ENCODE measurements around the gene MTMR2. TPM values are rescaled to one million over a fixed set of nuclear protein-coding genes. Genes with fewer than 3 reads are reported as not detected.
"Not testable (repeated sequence)": the region's sequence is repeated elsewhere in the genome, so short reads cannot be mapped to it uniquely, and the experiment has no call there.

The MTMR2 gene
- total RNA-seq, 2 donors from 2014 or later: 47.9 to 51.3 TPM

- Mint-ChIP-seq H3K4me3 (no peak overlapping the region), H3K36me3 (peaks cover 10% of the 10 kb centered on the region), H3K27ac (no peak overlapping the region), H3K9me3 (no peaks in the 10 kb centered on the region), H3K27me3 (no peaks in the 10 kb centered on the region), H3K4me1 (ENCODE audit: low read depth in 2 of 2) (no peaks in the 10 kb centered on the region)
- DNase-seq (ENCODE audit: low spot score): no peak
- ATAC-seq: no peak
Measured at GRCh38 chr11:95853138-95853537, 70.8 kb downstream of the MTMR2 start.

- peaks cover 6% of the 10 kb centered on the region for H3K36me3 Mint-ChIP-seq
- ATAC-seq (no peak), DNase-seq (ENCODE audit: low spot score) (no peak)
- H3K4me3 Mint-ChIP-seq: no peak overlapping the region
- no peaks in the 10 kb centered on the region for H3K27me3 Mint-ChIP-seq
- H3K27ac Mint-ChIP-seq: no peak overlapping the region
- H3K9me3 Mint-ChIP-seq: no peaks in the 10 kb centered on the region
- H3K4me1 Mint-ChIP-seq (ENCODE audit: low read depth in 2 of 2): no peaks in the 10 kb centered on the region
Measured at GRCh38 chr11:95850137-95850536, 73.8 kb downstream of the MTMR2 start.

- Mint-ChIP-seq H3K27ac (no peak overlapping the region), H3K36me3 (peaks cover 6% of the 10 kb centered on the region), H3K9me3 (no peaks in the 10 kb centered on the region), H3K4me1 (ENCODE audit: low read depth in 2 of 2) (no peaks in the 10 kb centered on the region), H3K4me3 (no peak overlapping the region), H3K27me3 (no peaks in the 10 kb centered on the region)
- DNase-seq (ENCODE audit: low spot score) (no peak), ATAC-seq (no peak)
Measured at GRCh38 chr11:95849087-95849825, 74.7 kb downstream of the MTMR2 start.

DNA sequence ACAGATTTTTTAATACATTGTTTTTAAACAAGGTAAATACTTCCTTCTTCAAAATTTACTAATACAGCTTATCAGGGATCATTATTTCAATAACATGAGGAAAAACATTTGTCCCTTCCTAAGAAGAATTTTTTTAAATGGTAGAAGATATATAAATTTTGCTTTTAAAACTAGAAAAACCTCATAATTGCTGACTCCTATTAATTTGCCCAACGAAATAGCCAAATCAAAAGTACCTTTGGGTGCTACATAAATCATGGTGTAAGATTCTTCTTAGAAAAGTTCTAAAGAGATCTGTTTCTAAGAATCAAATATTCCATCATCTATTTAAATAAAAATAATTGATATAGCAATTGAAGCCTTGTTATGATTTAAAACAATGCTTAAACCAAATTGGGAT, 78.7 kb downstream of the MTMR2 start:
- no peak for DNase-seq (ENCODE audit: low spot score)
- ATAC-seq: no peak
- no peaks in the 10 kb centered on the region for H3K9me3 Mint-ChIP-seq
- no peaks in the 10 kb centered on the region for H3K27me3 Mint-ChIP-seq
- peaks cover 6% of the 10 kb centered on the region for H3K36me3 Mint-ChIP-seq
- H3K4me1 Mint-ChIP-seq (ENCODE audit: low read depth in 2 of 2): no peaks in the 10 kb centered on the region
- no peak overlapping the region for H3K27ac Mint-ChIP-seq
- no peak overlapping the region for H3K4me3 Mint-ChIP-seq

DNA sequence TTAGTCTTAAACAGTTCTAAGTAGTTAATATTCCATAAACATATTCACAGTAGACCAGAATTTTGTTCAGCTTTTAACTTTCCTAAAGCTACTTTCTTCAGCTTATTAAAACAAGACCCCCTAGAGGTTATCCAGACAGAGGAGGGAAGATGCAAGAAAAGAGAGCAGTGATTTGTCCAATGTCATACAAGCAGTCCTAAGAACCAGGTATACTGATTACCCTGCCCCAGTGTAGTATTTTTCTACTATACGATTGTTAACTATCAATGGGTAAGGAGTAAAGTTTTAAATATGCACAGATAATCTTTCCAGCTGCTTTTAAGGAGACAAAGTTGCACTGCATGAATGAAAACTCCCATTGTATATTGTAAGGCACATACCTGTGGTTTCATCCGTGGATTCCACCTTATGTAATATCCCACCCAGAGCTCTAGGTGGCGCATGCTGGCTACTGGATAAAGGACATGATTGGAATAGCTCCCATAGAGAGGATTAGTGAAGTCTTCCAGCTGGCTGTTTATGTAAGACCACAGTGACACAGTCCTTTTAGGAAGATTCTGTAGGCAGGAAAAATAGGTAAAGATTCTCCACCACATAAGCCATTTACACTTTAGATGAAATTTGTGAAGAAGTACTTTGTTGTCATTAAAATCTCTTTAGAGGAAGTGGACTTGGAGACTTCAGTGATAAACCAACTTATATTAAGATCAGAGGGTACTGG, 88.0 kb downstream of the MTMR2 start:
- H3K36me3 Mint-ChIP-seq: peaks cover 14% of the 10 kb centered on the region
- H3K4me3 Mint-ChIP-seq: no peak overlapping the region
- no peaks in the 10 kb centered on the region for H3K9me3 Mint-ChIP-seq
- no peaks in the 10 kb centered on the region for H3K27me3 Mint-ChIP-seq
- no peak overlapping the region for H3K27ac Mint-ChIP-seq
- peak; percentile 68 for DNase-seq (ENCODE audit: low spot score)
- peak; percentile 75 to 77 for ATAC-seq
- no peaks in the 10 kb centered on the region for H3K4me1 Mint-ChIP-seq (ENCODE audit: low read depth in 2 of 2)

GRCh38 chr11:95835351-95835750, 88.6 kb downstream of the MTMR2 start:
- H3K27ac Mint-ChIP-seq: no peak overlapping the region
- no peaks in the 10 kb centered on the region for H3K9me3 Mint-ChIP-seq
- no peak for DNase-seq (ENCODE audit: low spot score)
- H3K27me3 Mint-ChIP-seq: no peaks in the 10 kb centered on the region
- peaks cover 20% of the 10 kb centered on the region for H3K36me3 Mint-ChIP-seq
- H3K4me3 Mint-ChIP-seq: no peak overlapping the region
- no peaks in the 10 kb centered on the region for H3K4me1 Mint-ChIP-seq (ENCODE audit: low read depth in 2 of 2)
- no peak for ATAC-seq

DNA sequence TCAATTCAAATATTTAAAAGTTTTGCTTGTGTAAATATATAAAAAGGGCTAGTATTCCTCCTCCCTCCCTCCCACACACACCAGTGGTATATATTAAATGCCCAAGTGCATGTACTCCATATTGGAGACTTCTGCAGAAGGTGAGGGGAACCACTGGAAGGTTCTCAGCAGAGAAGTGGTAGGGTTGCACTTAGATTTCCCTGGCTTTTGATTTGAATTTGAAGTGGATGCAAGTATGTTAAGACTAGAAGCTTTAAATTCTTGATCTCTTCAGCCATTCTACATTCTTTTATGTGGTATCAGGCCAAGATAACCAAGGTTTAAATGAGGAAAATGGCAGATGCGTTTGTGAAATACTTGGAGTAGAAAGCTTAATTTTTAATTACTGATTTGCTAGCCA, 90.5 kb downstream of the MTMR2 start:
- Mint-ChIP-seq H3K4me1 (ENCODE audit: low read depth in 2 of 2) (no peaks in the 10 kb centered on the region), H3K4me3 (no peak overlapping the region), H3K27ac (no peak overlapping the region), H3K9me3 (no peaks in the 10 kb centered on the region), H3K36me3 (peaks cover 28% of the 10 kb centered on the region), H3K27me3 (no peaks in the 10 kb centered on the region)
- no peak for DNase-seq (ENCODE audit: low spot score)
- no peak for ATAC-seq

DNA sequence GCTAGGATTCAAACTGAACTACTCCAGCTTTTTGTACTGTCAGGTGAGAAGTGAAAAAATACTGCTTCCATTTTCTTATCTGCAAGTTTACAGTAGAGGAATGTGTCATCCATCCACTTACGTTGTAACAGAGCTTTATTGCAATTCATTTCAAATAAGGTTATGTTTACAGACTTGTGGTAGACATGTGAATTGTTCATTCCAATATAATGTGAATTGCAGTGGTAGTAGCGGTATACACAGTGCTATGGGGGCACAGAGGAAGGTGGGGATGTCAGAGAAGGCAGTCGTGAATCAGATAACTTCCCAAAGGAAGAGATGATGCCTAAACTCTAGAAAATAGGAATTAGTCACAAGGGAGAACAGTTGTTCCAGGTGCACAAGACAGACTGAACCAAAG, 91.1 kb downstream of the MTMR2 start:
- Mint-ChIP-seq H3K36me3 (peaks cover 28% of the 10 kb centered on the region), H3K4me3 (no peak overlapping the region), H3K9me3 (no peaks in the 10 kb centered on the region), H3K27me3 (no peaks in the 10 kb centered on the region), H3K4me1 (ENCODE audit: low read depth in 2 of 2) (no peaks in the 10 kb centered on the region), H3K27ac (no peak overlapping the region)
- ATAC-seq: no peak
- DNase-seq (ENCODE audit: low spot score): no peak

DNA sequence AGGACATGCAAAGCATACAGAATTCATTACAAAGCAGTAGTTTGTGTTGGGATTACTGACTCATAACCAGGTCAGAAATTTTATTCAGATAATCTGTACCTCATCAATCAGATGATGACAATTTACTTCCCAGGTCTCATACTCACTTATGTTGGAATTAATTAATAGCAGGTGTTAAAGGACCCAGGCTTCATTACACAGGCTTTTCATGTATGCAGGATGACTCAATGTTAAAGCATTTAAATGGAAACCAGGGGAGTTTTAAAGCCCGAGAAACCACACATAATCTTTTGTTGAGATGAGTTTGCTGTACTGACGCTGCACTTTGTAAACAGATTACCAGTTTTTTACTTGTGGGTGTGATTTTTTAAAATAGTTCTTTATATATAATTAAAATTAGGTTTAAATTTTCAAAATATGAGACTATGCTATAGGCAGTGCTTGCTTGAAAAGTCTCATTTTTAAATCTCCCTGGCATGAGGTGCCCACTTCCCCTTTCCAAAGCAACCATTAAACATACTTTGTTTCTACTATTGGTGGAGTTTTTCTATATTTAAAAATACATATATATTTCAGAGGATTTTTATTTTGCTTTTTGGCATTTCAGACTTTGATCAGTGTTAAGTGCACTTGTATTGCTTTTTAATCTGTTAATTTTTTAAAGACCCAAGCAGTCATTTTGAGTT, 92.6 kb downstream of the MTMR2 start:
- no peak for DNase-seq (ENCODE audit: low spot score)
- Mint-ChIP-seq H3K36me3 (peaks cover 26% of the 10 kb centered on the region), H3K27me3 (no peaks in the 10 kb centered on the region), H3K9me3 (no peaks in the 10 kb centered on the region), H3K4me3 (no peak overlapping the region), H3K27ac (peak overlapping the region in 1 of 2 donors; percentile 12), H3K4me1 (ENCODE audit: low read depth in 2 of 2) (no peaks in the 10 kb centered on the region)
- ATAC-seq: no peak

DNA sequence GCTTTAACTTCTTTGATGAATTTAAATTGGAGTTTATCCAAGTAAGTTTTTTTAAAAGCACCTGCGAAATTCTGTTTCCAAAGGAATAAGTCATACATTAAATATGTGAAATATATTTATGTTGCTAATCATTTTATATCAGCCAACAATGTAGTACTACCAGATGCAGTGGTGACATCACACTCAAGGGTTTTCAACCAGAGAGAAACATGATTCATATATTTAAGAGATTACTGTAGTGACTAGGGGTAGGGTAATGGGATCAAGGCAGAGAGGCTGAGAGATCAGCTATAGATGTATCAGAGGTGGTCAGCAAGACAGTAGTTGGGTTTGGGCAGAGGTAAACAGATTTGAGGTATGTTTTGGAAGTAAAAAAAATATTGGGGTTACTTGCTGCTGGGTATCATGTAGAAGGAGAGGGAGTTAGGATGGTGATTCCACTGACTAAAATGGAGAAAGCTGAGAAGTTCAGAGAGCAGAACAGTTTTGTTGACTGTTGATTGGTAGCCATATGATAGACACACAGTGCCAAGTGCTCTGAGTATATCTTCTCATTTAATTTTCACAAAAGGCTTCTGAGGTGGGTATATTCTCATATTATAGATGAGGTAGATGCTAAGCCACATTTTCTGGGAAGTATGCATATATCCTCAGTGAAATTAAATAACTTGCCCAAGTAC, 94.2 kb downstream of the MTMR2 start:
- no peak overlapping the region for H3K4me3 Mint-ChIP-seq
- H3K27ac Mint-ChIP-seq: no peak overlapping the region
- ATAC-seq (no peak), DNase-seq (ENCODE audit: low spot score) (no peak)
- H3K27me3 Mint-ChIP-seq: no peaks in the 10 kb centered on the region
- peaks cover 28% of the 10 kb centered on the region for H3K36me3 Mint-ChIP-seq
- no peaks in the 10 kb centered on the region for H3K4me1 Mint-ChIP-seq (ENCODE audit: low read depth in 2 of 2)
- no peaks in the 10 kb centered on the region for H3K9me3 Mint-ChIP-seq

DNA sequence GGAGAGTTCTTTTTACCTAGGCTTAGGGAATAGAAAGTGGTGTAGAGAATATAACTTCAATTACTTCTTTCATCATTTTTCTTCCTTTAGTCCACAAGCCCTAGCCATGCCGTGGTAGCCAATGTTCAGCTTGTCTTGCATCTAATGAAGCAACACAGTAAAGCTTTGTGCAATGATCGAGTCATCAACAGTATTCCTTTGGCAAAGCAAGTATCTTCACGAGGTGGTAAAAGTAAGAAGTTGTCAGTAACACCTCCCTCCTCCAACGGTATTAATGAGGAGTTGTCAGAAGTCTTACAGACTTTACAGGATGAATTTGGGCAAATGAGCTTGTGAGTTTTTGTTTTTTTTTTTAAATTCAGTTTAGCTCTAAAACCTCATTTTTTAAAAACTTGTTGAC, 96.2 kb downstream of the MTMR2 start:
- Mint-ChIP-seq H3K27me3 (no peaks in the 10 kb centered on the region), H3K9me3 (no peaks in the 10 kb centered on the region), H3K27ac (no peak overlapping the region), H3K36me3 (peaks cover 30% of the 10 kb centered on the region), H3K4me3 (no peak overlapping the region), H3K4me1 (ENCODE audit: low read depth in 2 of 2) (no peaks in the 10 kb centered on the region)
- no peak for DNase-seq (ENCODE audit: low spot score)
- no peak for ATAC-seq

DNA sequence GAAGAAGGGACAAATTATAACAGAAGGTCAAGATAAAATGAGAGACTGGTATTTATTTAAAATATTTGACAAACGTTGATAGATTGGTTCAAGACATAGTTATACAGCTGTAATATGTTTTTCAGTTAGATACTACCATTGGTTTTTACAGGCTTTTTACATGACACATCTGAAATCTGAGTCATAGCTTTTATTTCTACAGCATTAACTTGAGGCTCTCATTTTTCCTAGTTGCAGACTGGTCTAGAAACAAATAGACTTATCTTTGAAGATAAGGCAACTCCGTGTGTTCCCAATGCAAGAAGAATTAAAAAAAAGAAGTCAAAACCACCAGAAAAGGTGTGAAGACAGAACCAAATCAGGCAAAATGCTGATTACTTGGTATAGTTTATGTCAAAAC, 102.3 kb downstream of the MTMR2 start:
- Mint-ChIP-seq H3K36me3 (peaks cover 27% of the 10 kb centered on the region), H3K27ac (no peak overlapping the region)
- DNase-seq (ENCODE audit: low spot score): no peak

DNA sequence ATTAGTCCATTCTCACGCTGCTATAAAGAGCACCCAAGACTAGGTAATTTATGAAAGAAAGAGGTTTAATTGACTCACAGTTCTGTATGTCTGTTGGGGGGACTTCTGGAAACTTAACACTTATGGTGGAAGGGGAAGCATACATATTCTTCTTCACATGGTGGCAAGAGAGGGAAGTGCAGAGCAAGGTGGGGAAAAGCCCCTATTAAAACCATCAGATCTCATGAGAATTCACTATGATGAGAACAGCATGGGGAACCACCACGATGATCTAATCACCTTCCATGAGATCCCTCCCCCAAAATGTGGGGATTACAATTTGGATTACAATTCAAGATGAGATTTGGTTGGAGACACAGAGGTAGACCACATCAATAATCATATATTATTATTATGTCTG, 107.9 kb downstream of the MTMR2 start:
- no peaks in the 10 kb centered on the region for H3K27me3 Mint-ChIP-seq
- peaks cover 0 to 3% of the 10 kb centered on the region in 2 donors for H3K4me1 Mint-ChIP-seq (ENCODE audit: low read depth in 2 of 2)
- H3K27ac Mint-ChIP-seq: no peak overlapping the region
- H3K4me3 Mint-ChIP-seq: no peak overlapping the region
- H3K9me3 Mint-ChIP-seq: no peaks in the 10 kb centered on the region
- DNase-seq (ENCODE audit: low spot score) (no peak), ATAC-seq (no peak)
- H3K36me3 Mint-ChIP-seq: peaks cover 16% of the 10 kb centered on the region

More for the DNA sequence above, 102.3 kb downstream of the MTMR2 start:
- no peaks in the 10 kb centered on the region for H3K27me3 Mint-ChIP-seq
- no peak for ATAC-seq
- no peaks in the 10 kb centered on the region for H3K9me3 Mint-ChIP-seq
- no peak overlapping the region for H3K4me3 Mint-ChIP-seq
- peaks cover 0 to 3% of the 10 kb centered on the region in 2 donors for H3K4me1 Mint-ChIP-seq (ENCODE audit: low read depth in 2 of 2)

GRCh38 chr11:95811052-95811451, 112.9 kb downstream of the MTMR2 start:
- not testable (repeated sequence) for H3K27ac Mint-ChIP-seq; H3K9me3 Mint-ChIP-seq; ATAC-seq; H3K4me1 Mint-ChIP-seq (ENCODE audit: low read depth in 2 of 2); DNase-seq (ENCODE audit: low spot score); H3K4me3 Mint-ChIP-seq; H3K27me3 Mint-ChIP-seq
- H3K36me3 Mint-ChIP-seq: peaks cover 12% of the 10 kb centered on the region

Data from natural killer cell treated with Interleukin-12 subunit alpha and Interleukin-12 subunit beta and Interleukin-15 and Interleukin-18, amount 100 ng/mL, for 72 hours (primary cell).